GM21717 (cell line): ENCODE measurements around the gene HIRA.
"Not testable (repeated sequence)": the region's sequence is repeated elsewhere in the genome, so short reads cannot be mapped to it uniquely, and the experiment has no call there.

Source experiments
- ATAC-seq: cut with Tn5 transposase; IDR thresholded peaks from one replicate; pipeline ENCODE4 v1.9.1; 2021; ENCODE audit warnings: mild to moderate bottlenecking, moderate library complexity; ENCODE audit not compliant: unreplicated experiment

Gene HIRA

GRCh38 chr22:19443544-19444211 lies 12.1 kb upstream of the HIRA start:
- ATAC-seq, result no peak

- ATAC-seq, result no peak
These were observed 10.6 kb upstream of the HIRA start for GRCh38 chr22:19442166-19442565.

- no peak for ATAC-seq
These were observed 9.1 kb upstream of the HIRA start for GRCh38 chr22:19440411-19441195.

GRCh38 chr22:19438298-19438697 lies 6.8 kb upstream of the HIRA start:
- ATAC-seq, result no peak

- not testable (repeated sequence) for ATAC-seq
These were observed 5.1 kb upstream of the HIRA start for GRCh38 chr22:19436444-19437161.

- ATAC-seq, result no peak
These were observed 3.5 kb upstream of the HIRA start for GRCh38 chr22:19434829-19435580.

GRCh38 chr22:19434401-19434800 lies 2.9 kb upstream of the HIRA start:
- ATAC-seq, result no peak

- ATAC-seq, result peak; percentile 65
These were observed 759 bp upstream of the HIRA start, which contains the start of gene MRPL40 for GRCh38 chr22:19432133-19432851. TSS of gene MRPL40 (plus strand) at chr22:19432545. CDS start at chr22:19432555, 10 bp downstream.

- no peak for ATAC-seq
These were observed 517 bp downstream of the HIRA start for GRCh38 chr22:19430890-19431541.

- ATAC-seq, result no peak
These were observed 1.3 kb downstream of the HIRA start for GRCh38 chr22:19429950-19430889.

- ATAC-seq, result no peak
These were observed 7.4 kb downstream of the HIRA start for GRCh38 chr22:19424186-19424500.

GRCh38 chr22:19422440-19423301 lies 8.9 kb downstream of the HIRA start:
- no peak for ATAC-seq

GRCh38 chr22:19420321-19420720 lies 11.2 kb downstream of the HIRA start:
- no peak for ATAC-seq

GRCh38 chr22:19419464-19420178 lies 11.9 kb downstream of the HIRA start:
- ATAC-seq, result peak; percentile 61

GRCh38 chr22:19419086-19419463 lies 12.5 kb downstream of the HIRA start:
- no peak for ATAC-seq

GRCh38 chr22:19412923-19413322 lies 18.6 kb downstream of the HIRA start:
- ATAC-seq, result no peak

- ATAC-seq, result no peak
These were observed 19.1 kb downstream of the HIRA start for GRCh38 chr22:19412478-19412877.
